Smooth muscle cell (in vitro differentiated cells): ENCODE measurements around the gene CES2. TPM values are rescaled to one million over a fixed set of nuclear protein-coding genes. Genes with fewer than 3 reads are reported as not detected.

Source experiments
- DNase-seq: peaks from one replicate; lab custom pipeline; 2025; ENCODE audit not compliant: unreplicated experiment; lab: John Stamatoyannopoulos, UW
- H2AFZ ChIP-seq: fragments of 200-600 bp; sonication (generic); 2 replicates; pipeline ENCODE4 v1.6.0; 2016; ENCODE audit warnings: antibody characterized with exemption, low read depth, mild to moderate bottlenecking
- H3F3A ChIP-seq: fragments of 200-600 bp; sonication (generic); 2 replicates; pipeline ENCODE4 v1.6.0; 2017; ENCODE audit warnings: antibody characterized with exemption, low read depth
- H3K27ac ChIP-seq: fragments of 200-600 bp; sonication (generic); 2 replicates; pipeline ENCODE4 v1.5.1; 2016; ENCODE audit warnings: low read depth, mild to moderate bottlenecking
- H3K27me3 ChIP-seq: fragments of 200-600 bp; sonication (generic); 2 replicates; pipeline ENCODE4 v1.6.1; 2016; ENCODE audit warnings: low read depth, mild to moderate bottlenecking
- H3K36me3 ChIP-seq: fragments of 200-600 bp; sonication (generic); 2 replicates; pipeline ENCODE4 v1.5.1; 2016; ENCODE audit warnings: low read depth
- H3K4me1 ChIP-seq: fragments of 200-600 bp; sonication (generic); 2 replicates; pipeline ENCODE4 v1.5.1; 2016; ENCODE audit warnings: low read depth
- H3K4me2 ChIP-seq: fragments of 200-600 bp; sonication (generic); 2 replicates; pipeline ENCODE4 v1.6.0; 2016; ENCODE audit warnings: mild to moderate bottlenecking
- H3K4me3 ChIP-seq: fragments of 200-600 bp; sonication (generic); 2 replicates; pipeline ENCODE4 v1.5.1; 2016; ENCODE audit warnings: mild to moderate bottlenecking
- H3K79me2 ChIP-seq: fragments of 200-600 bp; sonication (generic); 2 replicates; pipeline ENCODE4 v1.6.0; 2016; ENCODE audit warnings: low read depth, mild to moderate bottlenecking
- H3K9ac ChIP-seq: fragments of 200-600 bp; sonication (generic); 2 replicates; pipeline ENCODE4 v1.6.0; 2016; ENCODE audit warnings: low read depth
- H3K9me3 ChIP-seq: fragments of 200-600 bp; sonication (generic); replicated peaks from 2 replicates; pipeline ENCODE4 v1.5.1; 2016; ENCODE audit warnings: low read depth
- H4K20me1 ChIP-seq: fragments of 200-600 bp; sonication (generic); 2 replicates; pipeline ENCODE4 v1.6.0; 2016; ENCODE audit warnings: low read depth
- CTCF ChIP-seq: fragments of 200-600 bp; sonication (generic); IDR thresholded peaks from 2 replicates; pipeline ENCODE4 v1.5.1; 2017; ENCODE audit warnings: borderline replicate concordance, mild to moderate bottlenecking, antibody characterized with exemption; ENCODE audit not compliant: insufficient read depth, poor library complexity, severe bottlenecking
- WGBS: methylation state at CpG from one replicate; pipeline ENCODE4 v1.1.7; 2016; ENCODE audit warnings: low lambda C conversion rate; 5-methylcytosine and 5-hydroxymethylcytosine counted together
- polyA plus RNA-seq: library from polyadenylated mRNA; unstranded; fragments of >200 nt; fragmentation: Nextera tagmentation; extraction: Ambion mirVana; gene quantifications from 2 replicates; pipeline ENCODE4 v1.2.1, GENCODE V29; 2016
- total RNA-seq: library from RNA; depleted of rRNA; stranded (reverse); fragments of >200 nt; gene quantifications from 2 replicates; pipeline ENCODE4 v1.2.3, GENCODE V29; 2014

CES2 gene
- total and polyA plus RNA-seq, 2 experiments from 2014 or later: 12.1 to 26.9 TPM

GRCh38 chr16:66926171-66926947 is 9.0 kb upstream of the CES2 start:
- WGBS: 78% methylated on average over 5 of the region's 5 CpGs
- Histone ChIP-seq H3K9me3 (no peaks in the 10 kb centered on the region), H3K79me2 (no peaks in the 10 kb centered on the region), H4K20me1 (no peaks in the 10 kb centered on the region), H3K4me1 (peaks cover 6% of the 10 kb centered on the region), H3K9ac (peak overlapping the region; percentile 82), H3F3A (peaks cover 4% of the 10 kb centered on the region), H3K27me3 (peaks cover 19% of the 10 kb centered on the region), H3K4me3 (no peak overlapping the region), H3K27ac (peak overlapping the region; percentile 86), H3K36me3 (no peaks in the 10 kb centered on the region), H2AFZ (no peak overlapping the region), H3K4me2 (peak overlapping the region; percentile 38)
- DNase-seq: no peak
- TF ChIP-seq CTCF: no peak

- Histone ChIP-seq H3K4me3 (no peak overlapping the region), H3K27ac (peak overlapping the region; percentile 86), H2AFZ (no peak overlapping the region), H3K9ac (peak overlapping the region; percentile 82), H3K4me2 (peak overlapping the region; percentile 57), H3K27me3 (peaks cover 19% of the 10 kb centered on the region), H3K9me3 (no peaks in the 10 kb centered on the region), H3F3A (peaks cover 4% of the 10 kb centered on the region), H3K79me2 (no peaks in the 10 kb centered on the region), H3K36me3 (no peaks in the 10 kb centered on the region), H3K4me1 (peaks cover 6% of the 10 kb centered on the region), H4K20me1 (no peaks in the 10 kb centered on the region)
- 27% methylated on average over 3 of the region's 3 CpGs for WGBS
- DNase-seq: peak; percentile 50
- TF ChIP-seq CTCF: no peak
Measured at GRCh38 chr16:66926961-66927436, 8.3 kb upstream of the CES2 start.

GRCh38 chr16:66927918-66928649 is 7.2 kb upstream of the CES2 start:
- H3K9me3 ChIP-seq: no peaks in the 10 kb centered on the region
- H2AFZ ChIP-seq: no peak overlapping the region
- peaks cover under 1% of the 10 kb centered on the region for H3K79me2 ChIP-seq
- H3K27me3 ChIP-seq: peaks cover 19% of the 10 kb centered on the region
- H3F3A ChIP-seq: peaks cover 4% of the 10 kb centered on the region
- DNase-seq: no peak
- H3K27ac ChIP-seq: peak overlapping the region; percentile 86
- peak overlapping the region; percentile 69 for H3K9ac ChIP-seq
- H3K4me1 ChIP-seq: peaks cover 6% of the 10 kb centered on the region
- no peaks in the 10 kb centered on the region for H4K20me1 ChIP-seq
- no peaks in the 10 kb centered on the region for H3K36me3 ChIP-seq
- 82% methylated on average over 8 of the region's 8 CpGs for WGBS
- H3K4me2 ChIP-seq: peak overlapping the region; percentile 57
- H3K4me3 ChIP-seq: no peak overlapping the region
- no peak for TF ChIP-seq CTCF
